Endothelial cell of umbilical vein (primary cell): Measurements from ENCODE around the gene MYCBP.

Experiments
- POLR2A ChIP-seq: IDR thresholded peaks from 2 replicates; pipeline ENCODE4 v1.6.1; 2012; ENCODE audit warnings: low read depth, mild to moderate bottlenecking, control low read depth, low read length
- TF ChIP-seq, protein P1 (sequence below), 2 donors: IDR thresholded peaks; 1 replicate in 1 of 2; 2 replicates in 1 of 2; pipeline ENCODE4 v1.5.1; 2011; ENCODE audit warnings: low read length in 2 of 2, mild to moderate bottlenecking in 2 of 2, moderate library complexity in 2 of 2, control low read depth in 1 of 2, inconsistent platforms in 1 of 2, low read depth in 1 of 2; ENCODE audit not compliant: insufficient read depth in 1 of 2; ENCODE audit errors: extremely low read depth in 1 of 2

DNA sequence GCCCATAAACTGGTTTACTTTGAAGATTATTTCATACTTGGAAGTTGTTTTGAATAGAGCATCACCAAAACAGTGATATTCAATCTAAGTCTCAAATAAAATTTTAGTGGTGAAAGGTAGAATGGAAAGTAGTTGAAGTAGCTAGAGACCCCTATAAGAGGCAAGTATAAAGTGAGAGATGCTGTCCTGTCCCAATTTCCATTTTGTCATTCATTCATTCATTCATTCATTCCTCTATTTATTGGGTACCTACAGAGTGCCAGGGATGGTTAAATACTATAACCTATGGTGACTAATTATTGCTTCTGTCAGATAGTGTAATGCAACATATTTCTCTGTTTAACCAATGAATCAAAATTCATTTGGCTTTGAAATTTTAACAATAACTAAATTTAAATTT is 46.3 kb downstream of the MYCBP start:
- TF ChIP-seq, protein P1, sequence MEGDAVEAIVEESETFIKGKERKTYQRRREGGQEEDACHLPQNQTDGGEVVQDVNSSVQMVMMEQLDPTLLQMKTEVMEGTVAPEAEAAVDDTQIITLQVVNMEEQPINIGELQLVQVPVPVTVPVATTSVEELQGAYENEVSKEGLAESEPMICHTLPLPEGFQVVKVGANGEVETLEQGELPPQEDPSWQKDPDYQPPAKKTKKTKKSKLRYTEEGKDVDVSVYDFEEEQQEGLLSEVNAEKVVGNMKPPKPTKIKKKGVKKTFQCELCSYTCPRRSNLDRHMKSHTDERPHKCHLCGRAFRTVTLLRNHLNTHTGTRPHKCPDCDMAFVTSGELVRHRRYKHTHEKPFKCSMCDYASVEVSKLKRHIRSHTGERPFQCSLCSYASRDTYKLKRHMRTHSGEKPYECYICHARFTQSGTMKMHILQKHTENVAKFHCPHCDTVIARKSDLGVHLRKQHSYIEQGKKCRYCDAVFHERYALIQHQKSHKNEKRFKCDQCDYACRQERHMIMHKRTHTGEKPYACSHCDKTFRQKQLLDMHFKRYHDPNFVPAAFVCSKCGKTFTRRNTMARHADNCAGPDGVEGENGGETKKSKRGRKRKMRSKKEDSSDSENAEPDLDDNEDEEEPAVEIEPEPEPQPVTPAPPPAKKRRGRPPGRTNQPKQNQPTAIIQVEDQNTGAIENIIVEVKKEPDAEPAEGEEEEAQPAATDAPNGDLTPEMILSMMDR (IDR thresholded peaks at IDR 0.05; ENCODE audit: extremely low read depth in 1 of 2, insufficient read depth in 1 of 2, low read depth in 1 of 2, low read length in 2 of 2): no peak
- TF ChIP-seq POLR2A: no peak
